SK-N-SH treated with all-trans-retinoic acid at 6 μM for 48 hours (cell line): Measurements from ENCODE around the gene ZXDB.

Experiments
- ATAC-seq: fragments of 200-7000 bp; cut with Tn5 transposase; 3 replicates; pipeline ENCODE4 v1.9.1; 2020; ENCODE audit warnings: mild to moderate bottlenecking, moderate library complexity
- ARNTL ChIP-seq: fragments of 450-650 bp; formaldehyde crosslinking; IDR thresholded peaks from 2 replicates; pipeline ENCODE4 v1.5.0; 2020; ENCODE audit warnings: low read depth, mild to moderate bottlenecking, moderate library complexity, borderline replicate concordance
- BACH2 ChIP-seq: fragments of 250-450 bp; sonication (Bioruptor Pico); IDR thresholded peaks from 2 replicates; pipeline ENCODE4 v1.9.0; 2021; ENCODE audit warnings: mild to moderate bottlenecking, borderline replicate concordance
- CREB5 ChIP-seq: fragments of 250-450 bp; sonication (Bioruptor Pico); IDR thresholded peaks from 2 replicates; pipeline ENCODE4 v1.5.1; 2020; ENCODE audit warnings: low read depth, mild to moderate bottlenecking, moderate library complexity
- CSDC2 ChIP-seq: fragments of 250-450 bp; sonication (Bioruptor Pico); IDR thresholded peaks from 2 replicates; pipeline ENCODE4 v1.5.0; 2020; ENCODE audit warnings: mild to moderate bottlenecking, moderate library complexity
- CSRNP3 ChIP-seq: fragments of 250-450 bp; sonication (Bioruptor Pico); IDR thresholded peaks from 2 replicates; pipeline ENCODE4 v1.5.1; 2021; ENCODE audit warnings: mild to moderate bottlenecking, moderate library complexity
- ISL1 ChIP-seq: fragments of 250-450 bp; sonication (Bioruptor Pico); IDR thresholded peaks from 2 replicates; pipeline ENCODE4 v2.1.2; 2022; ENCODE audit warnings: mild to moderate bottlenecking, moderate library complexity
- OSR1 ChIP-seq: fragments of 250-450 bp; sonication (Bioruptor Pico); IDR thresholded peaks from 2 replicates; pipeline ENCODE4 v1.8.0; 2022; ENCODE audit warnings: moderate library complexity, mild to moderate bottlenecking, inconsistent platforms
- PATZ1 ChIP-seq: fragments of 250-450 bp; sonication (Bioruptor Pico); IDR thresholded peaks from 2 replicates; pipeline ENCODE4 v1.8.0; 2020; ENCODE audit warnings: mild to moderate bottlenecking, moderate library complexity, borderline replicate concordance
- POU6F1 ChIP-seq: fragments of 250-450 bp; sonication (Bioruptor Pico); IDR thresholded peaks from 2 replicates; pipeline ENCODE4 v1.8.0; 2021; ENCODE audit warnings: low read depth, mild to moderate bottlenecking, moderate library complexity, borderline replicate concordance
- PPARA ChIP-seq: fragments of 250-450 bp; sonication (Bioruptor Pico); IDR thresholded peaks from 2 replicates; pipeline ENCODE4 v1.5.0; 2020; ENCODE audit warnings: mild to moderate bottlenecking, borderline replicate concordance
- RARB ChIP-seq: fragments of 250-450 bp; sonication (Bioruptor Pico); IDR thresholded peaks from 2 replicates; pipeline ENCODE4 v1.8.0; 2021; ENCODE audit warnings: mild to moderate bottlenecking, moderate library complexity
- SNAI2 ChIP-seq: fragments of 250-450 bp; sonication (Bioruptor Pico); IDR thresholded peaks from 2 replicates; pipeline ENCODE4 v1.5.0; 2020; ENCODE audit warnings: mild to moderate bottlenecking, moderate library complexity
- TCF4 ChIP-seq: fragments of 250-450 bp; sonication (Bioruptor Pico); IDR thresholded peaks from 2 replicates; pipeline ENCODE4 v1.8.0; 2021; ENCODE audit warnings: mild to moderate bottlenecking, moderate library complexity, borderline replicate concordance
- TOX ChIP-seq: fragments of 250-450 bp; sonication (Bioruptor Pico); IDR thresholded peaks from 2 replicates; pipeline ENCODE4 v1.8.0; 2021; ENCODE audit warnings: mild to moderate bottlenecking, moderate library complexity, borderline replicate concordance
- TSHZ2 ChIP-seq: fragments of 250-450 bp; sonication (Bioruptor Pico); IDR thresholded peaks from 2 replicates; pipeline ENCODE4 v1.5.0; 2020; ENCODE audit warnings: mild to moderate bottlenecking, moderate library complexity
- ZFP3 ChIP-seq: fragments of 250-450 bp; sonication (Bioruptor Pico); IDR thresholded peaks from 2 replicates; pipeline ENCODE4 v1.5.0; 2020; ENCODE audit warnings: mild to moderate bottlenecking, moderate library complexity
- ZFP30 ChIP-seq: fragments of 450-650 bp; formaldehyde crosslinking; IDR thresholded peaks from 2 replicates; pipeline ENCODE4 v1.5.0; 2022; ENCODE audit warnings: mild to moderate bottlenecking, moderate library complexity
- ZNF565 ChIP-seq: fragments of 450-650 bp; formaldehyde crosslinking; conservative IDR thresholded peaks from 2 replicates; pipeline ENCODE4 v1.5.0; 2020; ENCODE audit warnings: low read depth, mild to moderate bottlenecking, moderate library complexity
- ZNF70 ChIP-seq: fragments of 450-650 bp; formaldehyde crosslinking; IDR thresholded peaks from 2 replicates; pipeline ENCODE4 v1.5.0; 2020; ENCODE audit warnings: mild to moderate bottlenecking, moderate library complexity
- ZNF8 ChIP-seq: fragments of 450-650 bp; formaldehyde crosslinking; IDR thresholded peaks from 2 replicates; pipeline ENCODE4 v1.5.0; 2020; ENCODE audit warnings: mild to moderate bottlenecking, moderate library complexity

ZXDB gene

GRCh38 chrX:57591284-57592159 is at the start of gene ZXDB:
TSS of gene ZXDB (plus strand) at chrX:57592011. CDS start at chrX:57592049, 38 bp downstream.
- ATAC-seq = peak; percentile 68

GRCh38 chrX:57565198-57565597 is 26.6 kb upstream of the ZXDB start:
- TF ChIP-seq TOX (CRISPR knock-in tag) (no peak), ISL1 (CRISPR knock-in tag) (no peak), POU6F1 (CRISPR knock-in tag) (no peak), OSR1 (CRISPR knock-in tag) (no peak), TSHZ2 (CRISPR knock-in tag) (no peak), CSRNP3 (no peak), BACH2 (CRISPR knock-in tag) (no peak), ZNF8 (CRISPR knock-in tag) (no peak), ZFP3 (CRISPR knock-in tag) (no peak), TCF4 (CRISPR knock-in tag) (no peak), ZFP30 (no peak)
- ATAC-seq = no peak

- peak; percentile 57; the same call in 1 of the 3 replicates for ATAC-seq
- TF ChIP-seq PATZ1 (CRISPR knock-in tag) (no peak), SNAI2 (CRISPR knock-in tag) (no peak), PPARA (CRISPR knock-in tag) (no peak), ZNF70 (CRISPR knock-in tag) (no peak), POU6F1 (CRISPR knock-in tag) (no peak), ZNF565 (no peak), ZFP30 (no peak), ZFP3 (CRISPR knock-in tag) (no peak), ARNTL (CRISPR knock-in tag) (no peak), CREB5 (CRISPR knock-in tag) (no peak), OSR1 (CRISPR knock-in tag) (no peak), TCF4 (CRISPR knock-in tag) (no peak), CSDC2 (no peak), TOX (CRISPR knock-in tag) (no peak), RARB (no peak), TSHZ2 (CRISPR knock-in tag) (no peak), CSRNP3 (no peak)
Measured at GRCh38 chrX:57573754-57574153, 18.1 kb upstream of the ZXDB start.

- 0 out of 3 replicates have a peak, but pooled peaks have one; percentile 19 for ATAC-seq
Measured at GRCh38 chrX:57582948-57583347, 8.9 kb upstream of the ZXDB start.
